Neural cell (in vitro differentiated cells): ENCODE measurements around the gene PIK3R1. TPM values are rescaled to one million over a fixed set of nuclear protein-coding genes. Genes with fewer than 3 reads are reported as not detected.

Source experiments
- H2AFZ ChIP-seq: fragments of 200-600, 300-800 bp; sonication (generic), shearing (Covaris generic); 2 replicates; pipeline ENCODE4 v1.6.0; 2014; ENCODE audit warnings: low read depth, mild to moderate bottlenecking, antibody characterized with exemption, low read length, moderate library complexity
- H3F3A ChIP-seq: fragments of 200-600 bp; shearing (Covaris generic); 2 replicates; pipeline ENCODE4 v1.6.1; 2016; ENCODE audit warnings: mild to moderate bottlenecking, moderate library complexity, mixed read lengths, antibody characterized with exemption, low read length; ENCODE audit not compliant: insufficient read depth, poor library complexity, severe bottlenecking
- H3K27ac ChIP-seq: fragments of 200-600, 300-800 bp; sonication (generic), shearing (Covaris generic); 2 replicates; pipeline ENCODE4 v1.5.1; 2014; ENCODE audit warnings: mild to moderate bottlenecking, low read length, moderate library complexity
- H3K27me3 ChIP-seq: fragments of 300-800, 200-600 bp; sonication (generic), shearing (Covaris generic); 2 replicates; pipeline ENCODE4 v1.6.0; 2014; ENCODE audit warnings: mild to moderate bottlenecking, low read depth, low read length, moderate library complexity; ENCODE audit not compliant: insufficient read depth
- H3K36me3 ChIP-seq: fragments of 300-800, 200-600 bp; sonication (generic), shearing (Covaris generic); 2 replicates; pipeline ENCODE4 v1.5.1; 2014; ENCODE audit warnings: mild to moderate bottlenecking, antibody characterized with exemption, low read length, moderate library complexity; ENCODE audit not compliant: insufficient read depth
- H3K4me2 ChIP-seq: fragments of 300-800, 200-600 bp; sonication (generic), shearing (Covaris generic); 2 replicates; pipeline ENCODE4 v1.6.0; 2014; ENCODE audit warnings: mild to moderate bottlenecking, low read length
- H3K4me3 ChIP-seq: fragments of 300-800, 200-600 bp; sonication (generic), shearing (Covaris generic); 2 replicates; pipeline ENCODE4 v1.5.1; 2014; ENCODE audit warnings: mild to moderate bottlenecking, low read length, moderate library complexity
- H3K79me2 ChIP-seq: fragments of 200-600 bp; shearing (Covaris generic); replicated peaks from 2 replicates; pipeline ENCODE4 v1.6.0; 2014; ENCODE audit warnings: mild to moderate bottlenecking, low read length, moderate library complexity; ENCODE audit not compliant: insufficient read depth
- H3K9ac ChIP-seq: fragments of 300-800, 200-600 bp; sonication (generic), shearing (Covaris generic); 2 replicates; pipeline ENCODE4 v1.6.1; 2016; ENCODE audit warnings: mild to moderate bottlenecking, low read length, mixed read lengths
- H3K9me2 ChIP-seq: fragments of 200-600 bp; shearing (Covaris generic); 2 replicates; pipeline ENCODE4 v1.6.1; 2016; ENCODE audit warnings: mild to moderate bottlenecking, low read length, mixed read lengths; ENCODE audit not compliant: insufficient read depth
- H3K9me3 ChIP-seq: fragments of 200-600, 300-800 bp; sonication (generic), shearing (Covaris generic); 2 replicates; pipeline ENCODE4 v1.6.1; 2016; ENCODE audit warnings: mild to moderate bottlenecking, mixed run types, low read length, moderate library complexity, mixed read lengths
- H4K20me1 ChIP-seq: fragments of 200-600 bp; shearing (Covaris generic); 2 replicates; pipeline ENCODE4 v1.6.1; 2016; ENCODE audit warnings: mild to moderate bottlenecking, mixed run types; ENCODE audit not compliant: insufficient read depth
- EP300 ChIP-seq: fragments of 450-650 bp; conservative IDR thresholded peaks from 2 replicates; pipeline ENCODE4 v1.6.1; 2014; ENCODE audit warnings: antibody characterized with exemption, mild to moderate bottlenecking, moderate library complexity; ENCODE audit not compliant: poor library complexity, severe bottlenecking
- EZH2 ChIP-seq: fragments of 200-600, 300-800 bp; shearing (Covaris generic), sonication (generic); IDR thresholded peaks from 2 replicates; pipeline ENCODE4 v1.6.1; 2014; ENCODE audit warnings: antibody characterized with exemption, low read length, borderline replicate concordance, mild to moderate bottlenecking; ENCODE audit not compliant: insufficient read depth, poor library complexity, severe bottlenecking
- MXI1 ChIP-seq: fragments of 450-650 bp; conservative IDR thresholded peaks from 2 replicates; pipeline ENCODE4 v1.6.1; 2014; ENCODE audit warnings: antibody characterized with exemption, mild to moderate bottlenecking; ENCODE audit not compliant: poor library complexity, severe bottlenecking
- POLR2AphosphoS5 ChIP-seq: IDR thresholded peaks from 2 replicates; pipeline ENCODE4 v1.6.1; 2012
- RAD21 ChIP-seq: fragments of 450-650 bp; conservative IDR thresholded peaks from 2 replicates; pipeline ENCODE4 v1.6.1; 2014; ENCODE audit warnings: antibody characterized with exemption, mild to moderate bottlenecking, moderate library complexity
- REST ChIP-seq: IDR thresholded peaks from 2 replicates; pipeline ENCODE4 v1.6.1; 2012; ENCODE audit warnings: borderline replicate concordance
- SMC3 ChIP-seq: fragments of 450-650 bp; conservative IDR thresholded peaks from 2 replicates; pipeline ENCODE4 v1.6.1; 2014; ENCODE audit warnings: antibody characterized with exemption, mild to moderate bottlenecking, moderate library complexity; ENCODE audit not compliant: poor library complexity
- TAF1 ChIP-seq: IDR thresholded peaks from 2 replicates; pipeline ENCODE4 v1.6.1; 2012; ENCODE audit warnings: low read depth
- polyA plus RNA-seq: library from polyadenylated mRNA; depleted of rRNA; stranded (reverse); fragments of >200 nt; gene quantifications from 2 replicates; pipeline ENCODE4 v1.2.3, GENCODE V29; 2014
- TF ChIP-seq, protein P1 (sequence below): fragments of 450-650 bp; IDR thresholded peaks from 2 replicates; pipeline ENCODE4 v1.5.1; 2014; ENCODE audit warnings: antibody characterized with exemption, mild to moderate bottlenecking, moderate library complexity; ENCODE audit not compliant: poor library complexity, severe bottlenecking

The PIK3R1 gene
- polyA plus RNA-seq, 1 donor from 2014 or later, result 41.9 TPM

GRCh38 chr5:68260467-68260866 lies 44.9 kb downstream of the PIK3R1 start:
- no peaks in the 10 kb centered on the region for H3K9me3 ChIP-seq
- no peaks in the 10 kb centered on the region for H4K20me1 ChIP-seq
- H3K4me3 ChIP-seq, result no peak overlapping the region
- H2AFZ ChIP-seq, result no peak overlapping the region
- no peaks in the 10 kb centered on the region for H3K36me3 ChIP-seq
- H3K27ac ChIP-seq, result no peak overlapping the region
- H3K9me2 ChIP-seq, result no peaks in the 10 kb centered on the region
- H3K79me2 ChIP-seq, result peaks cover 12% of the 10 kb centered on the region
- no peak overlapping the region for H3K4me2 ChIP-seq
- H3F3A ChIP-seq, result peaks cover 3% of the 10 kb centered on the region
- no peak overlapping the region for H3K9ac ChIP-seq
- no peaks in the 10 kb centered on the region for H3K27me3 ChIP-seq
- TF ChIP-seq, protein P1, sequence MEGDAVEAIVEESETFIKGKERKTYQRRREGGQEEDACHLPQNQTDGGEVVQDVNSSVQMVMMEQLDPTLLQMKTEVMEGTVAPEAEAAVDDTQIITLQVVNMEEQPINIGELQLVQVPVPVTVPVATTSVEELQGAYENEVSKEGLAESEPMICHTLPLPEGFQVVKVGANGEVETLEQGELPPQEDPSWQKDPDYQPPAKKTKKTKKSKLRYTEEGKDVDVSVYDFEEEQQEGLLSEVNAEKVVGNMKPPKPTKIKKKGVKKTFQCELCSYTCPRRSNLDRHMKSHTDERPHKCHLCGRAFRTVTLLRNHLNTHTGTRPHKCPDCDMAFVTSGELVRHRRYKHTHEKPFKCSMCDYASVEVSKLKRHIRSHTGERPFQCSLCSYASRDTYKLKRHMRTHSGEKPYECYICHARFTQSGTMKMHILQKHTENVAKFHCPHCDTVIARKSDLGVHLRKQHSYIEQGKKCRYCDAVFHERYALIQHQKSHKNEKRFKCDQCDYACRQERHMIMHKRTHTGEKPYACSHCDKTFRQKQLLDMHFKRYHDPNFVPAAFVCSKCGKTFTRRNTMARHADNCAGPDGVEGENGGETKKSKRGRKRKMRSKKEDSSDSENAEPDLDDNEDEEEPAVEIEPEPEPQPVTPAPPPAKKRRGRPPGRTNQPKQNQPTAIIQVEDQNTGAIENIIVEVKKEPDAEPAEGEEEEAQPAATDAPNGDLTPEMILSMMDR, result no peak
- TF ChIP-seq REST (no peak), RAD21 (no peak), POLR2AphosphoS5 (no peak), EZH2 (no peak), SMC3 (no peak), TAF1 (no peak), MXI1 (no peak), EP300 (no peak)

DNA sequence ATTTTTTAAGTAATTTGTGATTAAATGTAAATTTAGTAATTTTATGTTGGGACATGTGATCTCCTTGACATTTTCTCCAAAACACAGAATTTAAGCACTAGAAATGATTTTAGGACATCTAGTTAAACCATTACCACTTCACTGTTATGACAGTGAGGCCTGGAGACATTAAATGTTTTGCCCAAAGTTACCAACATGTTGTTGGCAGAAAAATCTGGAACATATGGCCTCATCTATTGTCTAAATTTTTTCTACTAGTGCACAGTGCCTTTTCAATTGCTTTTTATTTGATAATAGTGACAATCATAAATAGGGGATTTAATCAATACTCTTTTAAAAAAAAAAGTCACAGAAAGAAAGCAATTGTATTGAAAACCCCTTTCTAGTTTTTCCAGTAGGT lies 45.6 kb downstream of the PIK3R1 start:
- Histone ChIP-seq H3K9me3 (no peaks in the 10 kb centered on the region), H3K36me3 (no peaks in the 10 kb centered on the region), H3K4me2 (no peak overlapping the region), H3K79me2 (peaks cover 8% of the 10 kb centered on the region), H3K9me2 (no peaks in the 10 kb centered on the region), H3K4me3 (no peak overlapping the region), H4K20me1 (no peaks in the 10 kb centered on the region), H3F3A (peaks cover 3% of the 10 kb centered on the region), H3K27me3 (no peaks in the 10 kb centered on the region), H3K27ac (no peak overlapping the region), H3K9ac (no peak overlapping the region), H2AFZ (no peak overlapping the region)
- TF ChIP-seq TAF1, result no peak

DNA sequence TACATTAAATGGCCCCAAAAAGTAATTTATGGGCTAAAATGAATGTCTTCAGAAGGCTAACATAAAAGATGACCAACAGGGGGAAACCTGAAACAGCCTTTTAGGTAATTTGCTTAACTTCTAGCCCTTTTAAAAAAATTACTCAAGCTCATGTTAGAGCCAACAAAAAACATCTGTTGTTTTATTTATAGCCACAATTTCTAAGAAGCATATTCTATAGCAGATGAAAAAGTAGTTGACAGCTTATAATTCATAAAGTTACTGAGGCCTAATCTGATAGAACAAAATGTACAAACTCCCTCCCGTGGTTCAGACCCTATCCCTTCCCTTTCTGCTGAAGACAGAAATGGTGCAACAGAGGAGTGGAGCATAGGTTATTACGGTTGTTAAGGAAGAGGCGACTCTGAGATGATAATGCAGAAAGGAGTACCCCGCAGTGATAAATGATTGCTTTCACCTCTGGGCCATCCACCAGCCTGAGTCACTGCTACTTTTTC lies 46.1 kb downstream of the PIK3R1 start:
- Histone ChIP-seq H3K4me3 (no peak overlapping the region), H3K4me2 (no peak overlapping the region), H3K79me2 (peaks cover 8% of the 10 kb centered on the region), H3K9ac (no peak overlapping the region), H3K9me3 (no peaks in the 10 kb centered on the region), H3K36me3 (no peaks in the 10 kb centered on the region), H4K20me1 (no peaks in the 10 kb centered on the region), H2AFZ (no peak overlapping the region), H3F3A (peaks cover 3% of the 10 kb centered on the region), H3K27me3 (no peaks in the 10 kb centered on the region), H3K27ac (no peak overlapping the region), H3K9me2 (no peaks in the 10 kb centered on the region)
- TF ChIP-seq SMC3, result no peak
- TF ChIP-seq RAD21, result no peak
- TF ChIP-seq REST, result no peak
- no peak for TF ChIP-seq POLR2AphosphoS5
- TF ChIP-seq, protein P1, result no peak
- TF ChIP-seq EZH2, result no peak
- no peak for TF ChIP-seq MXI1
- no peak for TF ChIP-seq TAF1
- no peak for TF ChIP-seq EP300
